ENCODE results near the gene REN. TPM values are rescaled to one million over a fixed set of nuclear protein-coding genes. Genes with fewer than 3 reads are reported as not detected.
A peak's percentile ranks its signal among the peaks of the same experiment; 100 is the strongest.

REN gene
- total and polyA plus RNA-seq, 3 donors from 2014 or later, result 2.2 TPM; not detected in 2

GRCh38 chr1:204142032-204142974 is 23.8 kb downstream of the REN start:
- Histone ChIP-seq H3K27me3 (no peaks in the 10 kb centered on the region), H3K36me3 (ENCODE audit: low read depth, missing control alignments) (no peaks in the 10 kb centered on the region), H3K4me3 (no peak overlapping the region), H3K27ac (peak overlapping the region in 1 of 2 donors; percentile 39), H3K9me3 (no peaks in the 10 kb centered on the region), H3K4me1 (peaks cover 37% of the 10 kb centered on the region)
- TF ChIP-seq POLR2A (IDR thresholded peaks at IDR 0.05), result no peak
- TF ChIP-seq, protein P1, sequence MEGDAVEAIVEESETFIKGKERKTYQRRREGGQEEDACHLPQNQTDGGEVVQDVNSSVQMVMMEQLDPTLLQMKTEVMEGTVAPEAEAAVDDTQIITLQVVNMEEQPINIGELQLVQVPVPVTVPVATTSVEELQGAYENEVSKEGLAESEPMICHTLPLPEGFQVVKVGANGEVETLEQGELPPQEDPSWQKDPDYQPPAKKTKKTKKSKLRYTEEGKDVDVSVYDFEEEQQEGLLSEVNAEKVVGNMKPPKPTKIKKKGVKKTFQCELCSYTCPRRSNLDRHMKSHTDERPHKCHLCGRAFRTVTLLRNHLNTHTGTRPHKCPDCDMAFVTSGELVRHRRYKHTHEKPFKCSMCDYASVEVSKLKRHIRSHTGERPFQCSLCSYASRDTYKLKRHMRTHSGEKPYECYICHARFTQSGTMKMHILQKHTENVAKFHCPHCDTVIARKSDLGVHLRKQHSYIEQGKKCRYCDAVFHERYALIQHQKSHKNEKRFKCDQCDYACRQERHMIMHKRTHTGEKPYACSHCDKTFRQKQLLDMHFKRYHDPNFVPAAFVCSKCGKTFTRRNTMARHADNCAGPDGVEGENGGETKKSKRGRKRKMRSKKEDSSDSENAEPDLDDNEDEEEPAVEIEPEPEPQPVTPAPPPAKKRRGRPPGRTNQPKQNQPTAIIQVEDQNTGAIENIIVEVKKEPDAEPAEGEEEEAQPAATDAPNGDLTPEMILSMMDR (IDR thresholded peaks at IDR 0.05), result no peak
- intact Hi-C loops (cut with DNase I; ENCODE audit: low total_unique reads), result no loop called here
- DNase-seq, result no peak
- WGBS, 2 donors, result 56 to 79% methylated on average over 5 of the region's 5 CpGs

DNA sequence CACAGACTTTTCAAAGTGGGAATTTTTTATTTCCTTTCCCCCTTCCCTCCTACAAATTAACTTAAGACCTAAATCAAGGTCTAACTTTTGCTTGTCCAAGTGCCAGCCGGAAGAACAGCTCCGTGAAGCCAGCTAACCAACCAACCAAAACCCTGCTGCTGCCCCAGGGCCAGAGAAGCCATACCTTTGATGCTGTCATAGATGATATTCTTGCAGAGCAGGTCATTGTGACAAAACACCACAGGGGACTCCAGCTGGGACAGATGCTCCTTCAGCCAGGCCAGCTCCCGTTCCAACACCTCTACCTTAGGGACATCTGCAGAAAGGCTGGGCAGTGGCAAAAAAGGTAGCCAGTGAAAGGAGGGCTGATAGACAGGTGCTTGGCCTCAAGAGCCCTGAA is 25.0 kb downstream of the REN start:
- 83 to 95% methylated on average over 3 of the region's 3 CpGs for WGBS, 2 donors
- no peak for TF ChIP-seq POLR2A (IDR thresholded peaks at IDR 0.05)
- TF ChIP-seq, protein P1 (IDR thresholded peaks at IDR 0.05), result no peak
- no peaks in the 10 kb centered on the region for H3K9me3 ChIP-seq
- H3K36me3 ChIP-seq (ENCODE audit: low read depth, missing control alignments), result no peaks in the 10 kb centered on the region
- intact Hi-C loops (cut with DNase I; ENCODE audit: low total_unique reads), result no loop called here
- DNase-seq, result no peak
- no peaks in the 10 kb centered on the region for H3K27me3 ChIP-seq
- H3K4me3 ChIP-seq, result no peak overlapping the region
- peaks cover 29% of the 10 kb centered on the region for H3K4me1 ChIP-seq
- H3K27ac ChIP-seq, result no peak overlapping the region

GRCh38 chr1:204139952-204140351 is 26.2 kb downstream of the REN start:
- H3K27ac ChIP-seq, result no peak overlapping the region
- H3K27me3 ChIP-seq, result no peaks in the 10 kb centered on the region
- intact Hi-C loops (cut with DNase I; ENCODE audit: low total_unique reads), result no loop called here
- WGBS, 2 donors, result 93 to 94% methylated on average over 6 of the region's 6 CpGs
- DNase-seq, result no peak
- peaks cover 21% of the 10 kb centered on the region for H3K4me1 ChIP-seq
- H3K4me3 ChIP-seq, result no peak overlapping the region
- no peaks in the 10 kb centered on the region for H3K36me3 ChIP-seq (ENCODE audit: low read depth, missing control alignments)
- TF ChIP-seq, protein P1 (IDR thresholded peaks at IDR 0.05), result no peak
- no peak for TF ChIP-seq POLR2A (IDR thresholded peaks at IDR 0.05)
- H3K9me3 ChIP-seq, result no peaks in the 10 kb centered on the region

DNA sequence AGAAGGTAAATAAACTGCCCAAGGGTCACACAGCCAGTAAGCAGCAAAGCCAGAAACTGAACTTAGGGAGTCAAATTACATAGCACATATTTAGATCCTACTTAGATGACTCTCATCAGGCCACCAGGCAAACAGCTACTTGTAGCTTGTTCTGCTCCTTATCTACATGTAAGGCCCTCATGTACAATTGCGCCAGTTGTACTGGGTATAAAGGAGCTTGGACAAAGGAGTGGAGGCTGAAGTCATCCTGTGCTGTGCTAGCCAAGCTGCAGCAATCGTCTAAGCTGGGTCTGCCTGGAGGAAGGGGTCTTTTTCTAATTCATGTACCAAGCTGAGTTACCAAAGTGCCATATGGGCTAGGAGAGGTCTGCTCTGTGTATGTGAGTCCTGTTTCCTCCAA is 27.0 kb downstream of the REN start:
- Histone ChIP-seq H3K4me3 (no peak overlapping the region), H3K9me3 (no peaks in the 10 kb centered on the region), H3K27ac (no peak overlapping the region), H3K36me3 (ENCODE audit: low read depth, missing control alignments) (no peaks in the 10 kb centered on the region), H3K4me1 (peaks cover 20% of the 10 kb centered on the region), H3K27me3 (no peaks in the 10 kb centered on the region)
- TF ChIP-seq, protein P1 (IDR thresholded peaks at IDR 0.05), result no peak
- no peak for TF ChIP-seq POLR2A (IDR thresholded peaks at IDR 0.05)
- 36 to 46% methylated on average over 2 of the region's 2 CpGs for WGBS, 2 donors
- DNase-seq, result no peak
- intact Hi-C loops (cut with DNase I; ENCODE audit: low total_unique reads), result no loop called here

Data from testis (tissue), 3 donors.